ENCODE measurements around the gene MYO18A.

DNA sequence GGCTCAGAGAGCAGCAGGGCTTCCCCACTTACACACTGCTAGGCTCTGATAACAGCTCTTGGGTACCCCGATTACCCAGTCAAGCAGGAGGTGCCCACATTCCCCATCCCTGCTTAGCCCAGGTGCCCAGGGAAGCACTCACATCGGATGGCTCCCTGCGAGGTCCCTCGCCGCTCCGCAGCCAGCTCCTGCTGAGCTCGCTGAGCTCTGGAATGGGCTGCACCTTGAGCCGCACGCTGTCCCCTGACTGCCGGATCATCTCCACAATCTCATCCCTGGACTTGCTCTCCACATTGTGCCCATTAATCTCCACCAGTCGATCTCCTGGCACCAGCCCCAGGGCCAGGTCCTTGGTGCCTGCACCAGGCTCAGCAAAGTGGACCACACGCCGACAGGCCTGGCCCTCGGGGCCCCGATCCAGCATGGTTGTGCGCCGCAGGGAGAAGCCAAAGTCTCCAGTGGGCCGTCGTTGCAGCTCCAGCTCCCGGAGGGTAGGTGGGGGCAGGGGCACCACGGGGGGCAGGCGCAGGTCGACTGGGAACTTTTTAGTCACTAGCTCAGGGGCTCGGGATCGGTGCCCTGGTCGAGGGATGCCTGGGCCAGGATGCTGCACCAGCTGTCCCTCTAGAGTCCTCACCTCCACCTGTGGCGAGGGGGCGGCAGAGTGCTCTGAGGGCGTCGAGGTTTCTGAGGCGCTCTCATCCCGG is 14.2 kb downstream of the MYO18A start:
- TF ChIP-seq CTCF (IDR thresholded peaks at IDR 0.05; ENCODE audit: insufficient read depth, low read depth, low read length), result no peak
- no peak for TF ChIP-seq EZH2 (IDR thresholded peaks at IDR 0.05; ENCODE audit: insufficient read depth, low read length)
